ENCODE results near the gene HIP1R.

Gene HIP1R

GRCh38 chr12:122835750-122836026 lies 431 bp downstream of the HIP1R start:
- peak; percentile 29 for DNase-seq

GRCh38 chr12:122836027-122836921 lies 1.0 kb downstream of the HIP1R start:
- peak; percentile 29 for DNase-seq

GRCh38 chr12:122837306-122838265 lies 2.3 kb downstream of the HIP1R start:
- peak; percentile 19 for DNase-seq

- DNase-seq, result no peak
These were observed 3.6 kb downstream of the HIP1R start for GRCh38 chr12:122838841-122839240.

- no peak for DNase-seq
These were observed 4.8 kb downstream of the HIP1R start for GRCh38 chr12:122839907-122840554.

- DNase-seq, result no peak
These were observed 5.6 kb downstream of the HIP1R start for GRCh38 chr12:122840580-122841513.

- no peak for DNase-seq
These were observed 6.5 kb downstream of the HIP1R start for GRCh38 chr12:122841544-122842321.

GRCh38 chr12:122842505-122843405 lies 7.5 kb downstream of the HIP1R start:
- DNase-seq, result no peak

GRCh38 chr12:122843455-122843854 lies 8.2 kb downstream of the HIP1R start:
- no peak for DNase-seq

- no peak for DNase-seq
These were observed 9.2 kb downstream of the HIP1R start for GRCh38 chr12:122844366-122844971.

- DNase-seq, result no peak
These were observed 10.0 kb downstream of the HIP1R start for GRCh38 chr12:122845041-122845864.

- DNase-seq, result no peak
These were observed 10.8 kb downstream of the HIP1R start for GRCh38 chr12:122845865-122846621.

- no peak for DNase-seq
These were observed 11.6 kb downstream of the HIP1R start for GRCh38 chr12:122846622-122847515.

GRCh38 chr12:122847516-122847836 lies 12.2 kb downstream of the HIP1R start:
- DNase-seq, result no peak

GRCh38 chr12:122847921-122848421 lies 12.7 kb downstream of the HIP1R start:
- DNase-seq, result no peak

GRCh38 chr12:122848471-122849351 lies 13.5 kb downstream of the HIP1R start:
- DNase-seq, result no peak

All from NCI-H774 (cell line).